HG03469 (cell line): ENCODE measurements around the gene DIP2C.
"Not testable (repeated sequence)": the region's sequence is repeated elsewhere in the genome, so short reads cannot be mapped to it uniquely, and the experiment has no call there.

Experiments used
- ATAC-seq: cut with Tn5 transposase; IDR thresholded peaks from one replicate; pipeline ENCODE4 v1.9.1; 2021; ENCODE audit warnings: mild to moderate bottlenecking, moderate library complexity, moderate number of reproducible peaks; ENCODE audit not compliant: unreplicated experiment

Gene DIP2C

DNA sequence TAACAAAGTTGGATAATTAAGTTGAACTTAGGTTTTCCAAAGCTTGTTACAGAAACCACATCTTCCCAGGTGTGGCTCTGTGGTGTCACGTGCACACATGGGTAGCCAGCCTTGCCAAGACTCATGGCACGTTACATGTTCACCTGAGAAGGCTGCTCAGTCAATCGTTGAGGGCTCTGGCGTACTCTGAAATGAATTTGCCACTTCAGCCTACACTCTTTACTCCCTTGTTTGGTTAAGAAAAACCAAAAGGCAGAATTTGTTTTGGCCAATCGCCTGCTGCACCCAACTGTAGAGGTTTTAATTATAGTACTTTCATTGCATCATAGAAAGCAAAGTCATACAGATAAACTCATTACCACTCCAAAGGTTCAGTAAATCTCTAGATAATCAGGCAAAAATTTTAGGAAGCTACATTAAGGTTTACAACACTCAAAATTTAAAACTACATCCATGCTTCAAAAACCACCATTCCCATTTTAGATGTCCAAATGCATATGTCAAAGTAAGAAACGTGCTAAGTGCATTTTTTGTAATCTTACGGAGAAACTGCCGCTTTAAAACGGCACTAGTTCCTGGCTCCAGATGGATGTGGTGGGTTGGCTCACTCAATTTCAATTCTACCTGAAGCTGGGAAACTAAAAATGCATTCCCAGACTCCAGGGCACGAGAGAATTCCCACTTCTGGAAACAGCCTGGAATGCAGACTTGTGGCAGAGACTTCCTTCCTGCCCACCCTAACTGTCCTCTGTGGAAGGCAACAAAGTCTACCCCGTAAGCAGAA lies 88.4 kb downstream of the DIP2C start:
- no peak for ATAC-seq

DNA sequence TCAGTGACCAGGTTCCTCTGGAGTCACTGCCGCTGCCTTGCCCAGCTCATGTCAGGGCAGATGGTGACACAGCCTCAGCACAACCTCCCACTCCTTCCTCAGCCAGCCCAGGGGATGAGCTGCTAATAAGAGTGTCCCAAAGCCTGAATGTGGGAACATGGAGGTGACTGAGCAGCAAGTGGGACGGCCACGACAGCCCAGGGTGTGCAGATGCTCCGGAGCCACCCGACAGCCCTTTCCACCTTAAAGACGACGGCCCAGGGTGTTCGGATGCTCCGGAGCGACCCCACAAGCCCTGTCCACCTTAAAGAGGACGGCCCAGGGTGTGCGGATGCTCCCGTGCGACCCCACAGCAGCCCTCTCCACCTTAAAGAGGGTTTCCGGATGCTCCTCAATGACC lies 89.2 kb downstream of the DIP2C start:
- no peak for ATAC-seq

DNA sequence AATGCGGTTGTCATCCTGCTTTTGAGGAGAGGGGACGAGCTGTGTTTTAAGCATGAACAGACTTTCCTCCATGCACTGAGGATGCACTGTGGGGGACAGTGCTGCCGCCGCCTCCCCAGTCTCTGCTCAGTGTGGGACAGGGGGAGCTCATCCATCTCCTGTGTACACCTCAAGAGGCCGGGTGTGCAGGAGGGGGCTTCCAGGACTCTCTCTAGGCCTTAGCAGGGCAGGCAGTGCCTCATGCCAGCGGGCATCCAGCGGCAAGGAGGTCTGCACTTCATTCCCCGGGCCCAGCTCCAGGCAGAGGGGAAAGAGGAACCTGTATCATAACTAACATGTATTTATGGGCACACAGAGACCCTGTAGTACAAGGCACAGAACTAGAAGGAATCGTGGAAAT lies 89.7 kb downstream of the DIP2C start:
- ATAC-seq, result no peak

DNA sequence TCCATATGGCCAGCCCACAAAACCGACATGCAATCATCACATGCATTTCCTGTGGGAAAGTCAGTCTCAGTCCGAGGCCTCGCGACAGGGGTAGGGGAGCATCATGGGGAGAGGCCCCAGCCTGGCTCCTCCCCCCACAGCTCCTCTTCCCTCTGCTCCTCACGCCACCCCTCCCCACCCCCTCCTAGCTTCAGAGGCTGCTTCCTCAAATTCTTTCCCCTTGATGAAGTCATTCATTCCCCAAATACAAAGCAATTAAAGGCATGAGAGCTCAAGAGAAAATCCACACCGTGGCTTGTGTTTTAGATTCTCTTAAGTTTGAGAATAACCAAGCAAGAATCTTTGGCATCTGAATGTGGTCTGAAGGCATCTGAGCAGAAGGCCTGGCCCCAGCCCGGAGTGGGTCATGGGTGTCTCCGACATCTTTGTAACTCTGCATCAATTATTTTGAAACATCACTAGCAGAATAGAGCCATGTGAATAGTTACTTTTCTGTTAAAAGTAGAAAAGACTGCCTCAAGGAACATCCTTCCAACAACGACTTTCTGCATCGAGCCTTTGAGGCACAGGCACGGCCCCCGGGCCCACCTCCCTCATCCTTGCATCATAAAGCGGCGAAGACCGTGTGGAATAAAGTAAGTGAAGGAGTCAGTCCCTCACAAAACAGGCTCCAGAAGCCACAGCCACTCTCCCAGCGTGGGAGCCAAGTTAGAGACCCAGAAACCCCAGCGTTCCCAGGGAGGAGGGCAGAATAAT lies 90.9 kb downstream of the DIP2C start:
- no peak for ATAC-seq

DNA sequence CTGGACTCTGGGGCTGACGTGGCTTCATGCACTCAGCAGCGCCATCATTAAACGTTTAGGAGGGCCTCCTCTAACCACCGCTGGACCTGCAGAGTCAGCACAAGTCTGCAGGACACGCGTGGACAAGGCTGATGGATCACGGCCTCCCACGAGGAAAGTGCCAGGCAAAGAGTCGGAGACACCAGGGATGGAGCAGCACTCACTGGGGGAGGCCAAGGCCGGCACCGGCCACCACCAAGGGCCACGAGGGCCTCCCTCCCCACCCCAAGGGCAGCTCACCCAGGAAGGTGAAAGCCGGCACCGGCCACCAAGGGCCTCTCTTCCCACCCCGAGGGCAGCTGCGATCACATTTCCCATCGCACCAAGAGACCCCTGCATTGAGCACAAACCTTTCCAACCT lies 91.5 kb downstream of the DIP2C start:
- ATAC-seq, result no peak

- ATAC-seq, result no peak
Measured at GRCh38 chr10:596725-597345, 92.6 kb downstream of the DIP2C start.

DNA sequence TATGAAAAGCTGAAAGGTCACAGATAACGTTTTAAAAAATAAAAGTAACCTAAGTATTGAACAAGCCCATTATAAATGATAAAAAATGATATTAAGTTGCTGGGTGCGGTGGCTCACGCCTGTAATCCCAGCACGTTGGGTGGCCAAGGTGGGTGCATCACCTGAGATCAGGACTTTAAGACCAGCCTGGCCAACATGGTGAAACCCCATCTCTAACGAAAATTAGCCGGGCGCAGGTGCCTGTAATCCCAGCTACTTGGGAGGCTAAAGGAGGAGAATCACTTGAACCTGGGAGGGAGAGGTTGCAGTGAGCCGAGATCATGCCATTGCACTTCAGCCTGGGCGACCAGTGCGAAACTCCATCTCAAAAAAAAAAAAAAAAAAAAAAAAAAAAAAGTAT lies 93.3 kb downstream of the DIP2C start:
- not testable (repeated sequence) for ATAC-seq

DNA sequence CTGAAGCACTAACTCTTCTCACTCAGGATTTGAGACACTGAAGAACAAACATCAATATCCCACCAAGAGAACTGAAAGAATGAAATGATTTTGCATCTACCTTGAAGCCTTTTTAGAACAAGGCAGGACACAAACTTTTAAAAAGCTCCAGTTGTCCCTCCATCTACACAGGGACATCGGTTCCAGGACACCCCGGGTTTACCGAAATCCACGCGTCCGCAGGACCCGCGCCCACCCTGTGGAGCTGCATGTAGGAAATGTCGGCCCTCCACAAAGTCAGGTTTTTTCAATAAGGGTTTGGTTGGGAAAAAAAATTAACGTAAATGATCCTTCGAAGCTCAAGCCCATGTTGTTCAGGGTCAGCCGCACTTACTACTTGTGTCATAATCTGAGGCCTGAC lies 94.0 kb downstream of the DIP2C start:
- no peak for ATAC-seq

DNA sequence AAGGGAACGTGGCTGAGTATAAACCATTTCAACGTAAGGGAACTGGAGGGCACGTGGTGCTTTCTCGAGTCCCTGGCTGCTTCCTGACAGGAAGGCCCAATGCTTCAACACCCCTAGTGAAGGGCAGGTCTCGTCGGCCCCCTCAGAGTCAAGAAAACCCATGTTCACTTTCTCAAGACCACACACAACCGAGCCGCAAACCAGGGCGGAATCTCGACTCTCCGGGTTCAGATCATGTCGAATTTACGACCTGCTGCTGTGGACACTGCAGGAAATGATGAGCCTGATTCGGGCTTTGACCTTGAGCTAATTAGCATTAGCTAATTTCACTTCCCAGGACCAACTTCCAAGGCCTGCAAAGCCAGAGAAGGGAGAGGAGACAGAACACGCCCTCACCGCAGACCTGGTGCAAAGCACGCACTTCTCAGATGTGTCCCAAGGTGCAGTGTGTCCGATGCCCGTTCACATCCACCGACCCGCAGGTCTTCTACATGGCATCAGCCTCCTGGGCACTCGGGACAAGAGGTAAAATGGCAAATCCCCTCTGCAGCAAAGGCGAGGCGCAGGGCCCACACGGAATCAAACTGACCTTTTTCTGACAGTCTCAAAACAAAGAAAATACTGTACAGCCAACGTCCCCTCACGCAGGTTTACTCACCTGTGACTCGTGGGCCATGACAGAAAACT lies 94.7 kb downstream of the DIP2C start:
- ATAC-seq, result no peak

DNA sequence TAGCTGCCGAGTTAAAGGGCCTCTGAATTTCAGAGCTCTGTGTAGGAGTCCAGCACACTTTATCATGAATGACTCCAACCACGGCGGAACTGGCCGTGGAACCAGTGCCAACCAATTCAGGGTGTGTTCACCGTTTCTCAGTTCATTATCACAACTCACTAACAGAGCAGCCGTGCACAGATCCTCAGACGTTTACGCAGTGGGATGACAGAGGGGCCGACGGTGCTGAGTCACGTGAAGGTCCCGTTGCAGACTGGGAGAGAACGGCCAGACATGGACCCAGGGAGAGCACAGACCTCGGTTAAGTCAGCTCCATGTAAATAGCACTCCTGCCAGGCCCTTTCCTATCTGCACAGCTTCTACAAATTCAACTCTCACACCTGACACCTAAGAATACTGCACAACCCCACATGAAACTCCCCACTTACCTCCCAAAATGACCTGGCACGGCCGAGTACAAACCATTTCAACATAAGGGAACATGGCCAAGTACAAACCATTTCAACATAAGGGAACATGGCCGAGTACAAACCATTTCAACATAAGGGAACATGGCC lies 95.5 kb downstream of the DIP2C start:
- ATAC-seq, result no peak

GRCh38 chr10:593421-593820 lies 96.0 kb downstream of the DIP2C start:
- ATAC-seq, result no peak

DNA sequence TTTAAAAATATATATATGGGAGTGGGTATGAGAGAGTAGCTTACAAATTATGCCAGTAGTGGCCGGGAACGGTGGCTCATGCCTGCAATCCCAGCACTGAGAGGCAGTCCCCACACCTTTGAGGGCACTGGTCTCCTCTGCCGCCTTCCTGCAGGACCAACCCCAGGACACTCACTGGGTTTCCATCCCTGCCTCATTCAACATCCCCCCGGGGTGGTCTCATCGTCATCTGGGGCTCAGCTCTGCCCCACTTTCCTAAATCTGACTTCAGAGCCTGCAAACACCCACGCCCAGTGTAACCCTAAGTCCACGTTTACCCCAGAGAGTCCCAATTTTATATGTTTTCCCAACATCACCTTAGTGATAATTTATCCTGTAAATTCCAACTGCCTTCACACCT lies 96.5 kb downstream of the DIP2C start:
- no peak for ATAC-seq

- ATAC-seq, result no peak
Measured at GRCh38 chr10:591646-592045, 97.8 kb downstream of the DIP2C start.

DNA sequence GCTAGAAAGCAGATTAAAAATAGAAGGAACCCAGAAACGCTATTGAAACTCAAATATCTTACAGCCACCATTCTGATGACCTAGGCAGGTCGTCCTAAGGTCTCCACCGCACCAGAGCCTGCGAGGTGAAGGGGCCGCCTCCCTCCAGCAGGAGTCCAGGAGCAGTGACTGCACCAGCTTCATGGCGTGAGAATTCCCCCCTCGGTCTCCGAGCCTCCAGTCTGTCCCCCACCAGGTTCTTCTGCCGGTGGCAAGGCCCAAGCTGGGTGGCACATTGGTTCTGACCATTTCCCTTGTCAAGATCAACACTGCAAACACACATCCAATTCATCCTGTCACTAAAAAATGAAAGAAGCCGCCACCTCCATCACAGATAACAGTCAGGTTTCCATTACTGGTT lies 98.7 kb downstream of the DIP2C start:
- ATAC-seq, result no peak

DNA sequence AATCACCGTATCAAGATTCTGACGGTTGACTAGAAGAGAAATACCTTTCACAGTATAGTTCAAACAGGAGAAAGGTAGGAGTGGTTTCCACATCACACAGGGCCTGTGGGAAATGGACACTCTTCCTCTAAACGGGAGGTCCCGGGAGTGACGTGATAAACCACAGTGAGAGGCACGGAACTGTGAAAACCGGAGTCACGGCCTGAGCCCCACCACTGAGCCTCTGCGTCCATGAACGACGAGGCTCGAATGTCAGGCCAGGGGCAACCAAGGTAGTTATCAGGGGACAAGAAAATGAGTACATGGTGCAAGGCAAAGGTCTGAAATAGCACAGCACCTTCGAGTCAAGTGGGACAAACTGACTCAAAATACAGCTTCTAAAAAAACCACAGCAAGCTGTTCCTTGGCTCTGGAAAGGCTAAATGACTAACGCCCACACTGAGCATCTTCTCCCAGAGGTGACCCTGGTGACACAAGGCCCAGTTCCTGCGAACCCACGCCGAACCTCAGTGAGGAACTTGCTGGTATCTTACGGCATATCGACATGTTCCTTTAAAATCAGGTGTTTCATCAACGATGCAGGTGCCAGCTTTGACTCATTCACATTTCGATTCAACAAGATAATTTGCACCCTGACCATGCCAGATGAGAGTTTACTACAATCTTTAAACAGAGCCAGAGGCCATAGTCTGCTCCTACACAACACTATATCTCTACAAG lies 99.3 kb downstream of the DIP2C start:
- ATAC-seq, result no peak

DNA sequence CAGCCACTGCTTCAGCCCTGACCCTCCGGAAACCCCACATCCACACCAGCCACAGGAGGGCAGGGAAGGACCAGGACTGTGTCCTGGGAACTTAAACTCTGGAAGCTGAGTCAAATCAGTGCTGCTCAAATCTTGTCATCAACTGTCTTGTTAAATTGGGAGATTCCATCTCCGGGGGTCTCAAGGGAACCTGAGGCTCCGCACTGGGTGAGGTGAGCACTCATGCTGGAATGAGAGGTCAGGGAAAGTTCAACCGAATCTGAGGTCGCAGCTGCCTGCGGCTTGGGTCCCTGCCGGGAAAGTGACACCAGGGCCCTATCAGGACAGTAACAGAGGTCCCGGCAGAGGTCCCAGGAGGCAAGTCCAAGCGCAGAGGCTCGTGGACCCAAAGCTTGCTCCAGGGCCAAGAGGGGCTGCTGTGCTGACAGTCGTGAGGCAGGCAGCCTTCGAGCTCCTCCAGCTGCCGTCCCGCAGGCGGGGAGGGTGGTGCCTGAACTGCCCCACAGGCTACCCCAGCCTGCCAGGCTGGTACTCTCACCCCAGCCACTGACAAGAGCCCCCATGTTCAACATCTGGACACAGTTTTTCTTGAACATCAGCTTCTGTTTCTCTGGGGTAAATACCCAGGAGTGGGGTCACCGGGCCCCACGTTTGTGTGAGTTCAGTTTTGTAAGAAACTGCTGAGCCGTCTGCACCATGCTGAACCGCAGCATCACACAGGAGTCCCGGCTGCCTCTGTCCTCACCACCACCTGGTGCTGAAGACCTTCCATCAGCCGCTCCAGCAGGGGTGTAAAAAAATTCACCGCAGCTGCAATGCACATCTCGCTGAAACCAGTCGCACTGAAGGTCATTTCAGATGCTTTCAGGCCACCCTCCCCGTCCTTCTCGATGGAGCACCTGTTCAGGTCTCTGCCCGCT lies 101.0 kb downstream of the DIP2C start:
- no peak for ATAC-seq

GRCh38 chr10:586716-587115 lies 102.8 kb downstream of the DIP2C start:
- no peak for ATAC-seq

- no peak for ATAC-seq
Measured at GRCh38 chr10:586151-586550, 103.3 kb downstream of the DIP2C start.

- ATAC-seq, result no peak
Measured at GRCh38 chr10:585502-585901, 104.0 kb downstream of the DIP2C start.
